K562 (cell line): ENCODE measurements around the gene HOXB3. TPM values are rescaled to one million over a fixed set of nuclear protein-coding genes. Genes with fewer than 3 reads are reported as not detected.

Experiments
- ATAC-seq: fragments of 200-7000 bp; cut with Tn5 transposase; 3 replicates; pipeline ENCODE4 v1.9.1; 2020; ENCODE audit warnings: moderate library complexity
- BruUV-seq: library from RNA; stranded (reverse); fragments of 400-500 nt; replicated peaks from 2 replicates; lab custom pipeline; 2021; lab: Mats Ljungman, UMichigan
- CTCF ChIA-PET: fragments of 300-600 bp; formaldehyde crosslinking; extraction: SDS; loops from one replicate; lab custom pipeline; 2021; ENCODE audit warnings: low intra/inter-chr PET ratio; lab: Yijun Ruan, JAX
- POLR2A ChIA-PET: fragments of 300-600, 350-650 bp; sonication (Branson Sonifier 250); formaldehyde crosslinking; extraction: SDS; loops from one replicate; lab custom pipeline; 2021; ENCODE audit warnings: antibody characterized with exemption, inconsistent platforms; lab: Yijun Ruan, JAX
- DNase-seq, 4 experiments: peaks; one replicate each; pipeline versions ENCODE4 v3.0.0 to v3.0.0-alpha.2; 2011 to 2018; ENCODE audit warnings: low spot score in 3 of 4, mixed read lengths in 3 of 4; ENCODE audit errors: extremely low read depth in 1 of 4
- FAIRE-seq: peaks from 2 replicates; lab custom pipeline; 2011; peaks lifted over from hg19 to GRCh38; lab: Jason Lieb, UNC
- H2AFZ ChIP-seq: 2 replicates; pipeline ENCODE4 v1.6.0; 2011; ENCODE audit warnings: low read depth, low read length, control low read depth, inconsistent platforms
- H3K27ac ChIP-seq: fragments of 200-600 bp; 3 replicates; pipeline ENCODE4 v1.8.0; 2011; ENCODE audit warnings: low read depth, mild to moderate bottlenecking, control low read depth, inconsistent platforms, low read length, moderate library complexity, mixed read lengths; ENCODE audit errors: extremely low read depth
- H3K27me3 ChIP-seq, 2 experiments: fragments of 300-600 bp in 1 of 2; 2 replicates in 1 of 2; 3 replicates in 1 of 2; pipeline versions ENCODE4 v1.6.0 to v1.8.0; 2011; ENCODE audit warnings: inconsistent platforms in 2 of 2, low read length in 2 of 2, mild to moderate bottlenecking in 1 of 2, mixed read lengths in 1 of 2, moderate library complexity in 1 of 2; ENCODE audit not compliant: control insufficient read depth in 2 of 2, insufficient read depth in 2 of 2
- H3K36me3 ChIP-seq: fragments of 300-600 bp; 3 replicates; pipeline ENCODE4 v1.8.0; 2011; ENCODE audit warnings: mild to moderate bottlenecking, low read length, inconsistent platforms; ENCODE audit not compliant: control insufficient read depth, insufficient read depth
- H3K4me1 ChIP-seq, 2 experiments: fragments of 200-600 bp in 1 of 2; replicated peaks in 1 of 2; 2 replicates in 1 of 2; 3 replicates in 1 of 2; pipeline versions ENCODE4 v1.5.1 to v1.8.0; 2011; ENCODE audit warnings: inconsistent platforms in 2 of 2, low read length in 2 of 2, mild to moderate bottlenecking in 1 of 2, mixed read lengths in 1 of 2, moderate library complexity in 1 of 2; ENCODE audit not compliant: control insufficient read depth in 2 of 2, insufficient read depth in 2 of 2
- H3K4me2 ChIP-seq: 2 replicates; pipeline ENCODE4 v1.6.1; 2011; ENCODE audit warnings: low read length, control low read depth, inconsistent platforms, mixed read lengths; ENCODE audit not compliant: insufficient read depth
- H3K4me3 ChIP-seq: fragments of 200-600 bp; sonication (generic), shearing (Covaris generic); 2 replicates; pipeline ENCODE4 v1.5.1; 2016; ENCODE audit warnings: control low read depth, inconsistent platforms
- H3K79me2 ChIP-seq: fragments of 200-600 bp; 3 replicates; pipeline ENCODE4 v1.8.0; 2011; ENCODE audit warnings: low read length, inconsistent platforms; ENCODE audit not compliant: control insufficient read depth, insufficient read depth
- H3K9ac ChIP-seq, 2 experiments: 2 replicates each; pipeline versions ENCODE4 v1.6.0 to v1.6.1; 2011; ENCODE audit warnings: low read depth in 2 of 2, low read length in 2 of 2, control low read depth in 1 of 2, inconsistent platforms in 1 of 2, mild to moderate bottlenecking in 1 of 2, mixed read lengths in 1 of 2; ENCODE audit not compliant: insufficient read depth in 1 of 2
- H3K9me1 ChIP-seq: one replicate; pipeline ENCODE4 v1.6.0; 2011; ENCODE audit warnings: inconsistent platforms, mild to moderate bottlenecking, low read length, moderate library complexity; ENCODE audit not compliant: control insufficient read depth, insufficient read depth
- H3K9me3 ChIP-seq: replicated peaks from 2 replicates; pipeline ENCODE4 v1.5.1; 2011; ENCODE audit warnings: low read depth, low read length, inconsistent platforms; ENCODE audit not compliant: control insufficient read depth, insufficient read depth
- H4K20me1 ChIP-seq: replicated peaks from 2 replicates; pipeline ENCODE4 v1.6.1; 2011; ENCODE audit warnings: low read length, inconsistent platforms, mixed read lengths; ENCODE audit not compliant: control insufficient read depth, insufficient read depth
- ELF4 ChIP-seq: fragments of 450-650 bp; formaldehyde crosslinking; IDR thresholded peaks from 2 replicates; pipeline ENCODE4 v1.4.0; 2022; ENCODE audit warnings: missing genetic modification characterization
- ETS2 ChIP-seq: IDR thresholded peaks from 2 replicates; pipeline ENCODE4 v1.6.1; 2016; ENCODE audit warnings: borderline replicate concordance, missing genetic modification characterization, mild to moderate bottlenecking, moderate library complexity, missing compliant biosample characterization; ENCODE audit not compliant: poor library complexity, severe bottlenecking
- HINFP ChIP-seq: fragments of 450-650 bp; conservative IDR thresholded peaks from 2 replicates; pipeline ENCODE4 v1.6.1; 2016; ENCODE audit warnings: missing genetic modification characterization, low read depth, mild to moderate bottlenecking, control low read depth, missing compliant biosample characterization
- POLR2A ChIP-seq: fragments of 450-650 bp; conservative IDR thresholded peaks from 2 replicates; pipeline ENCODE4 v1.6.1; 2016
- PTTG1 ChIP-seq: fragments of 450-650 bp; IDR thresholded peaks from 2 replicates; pipeline ENCODE4 v1.6.1; 2016; ENCODE audit warnings: low read depth, mild to moderate bottlenecking, missing genetic modification characterization, missing compliant biosample characterization
- RAD21 ChIP-seq, 2 experiments: fragments of 250-450 bp in 1 of 2; fragments of 450-650 bp in 1 of 2; sonication (Bioruptor Pico) in 1 of 2; formaldehyde crosslinking in 1 of 2; IDR thresholded peaks in 1 of 2; conservative IDR thresholded peaks in 1 of 2; 2 replicates each; pipeline versions ENCODE4 v1.4.0 to v1.8.0; 2020 to 2022; ENCODE audit warnings: mild to moderate bottlenecking in 2 of 2, moderate library complexity in 1 of 2
- RB1 ChIP-seq: fragments of 450-650 bp; IDR thresholded peaks from 2 replicates; pipeline ENCODE4 v1.6.1; 2017; ENCODE audit warnings: low read depth, mild to moderate bottlenecking
- SIN3A ChIP-seq, 2 experiments: fragments of 150-350 bp in 1 of 2; IDR thresholded peaks; 2 replicates each; pipeline ENCODE4 v1.6.1; 2011 to 2016; ENCODE audit warnings: borderline replicate concordance in 2 of 2, low read depth in 2 of 2, low read length in 2 of 2, mild to moderate bottlenecking in 2 of 2, moderate library complexity in 2 of 2; ENCODE audit not compliant: control insufficient read depth in 1 of 2
- SRSF3 ChIP-seq: fragments of 200-400 bp; formaldehyde crosslinking; IDR thresholded peaks from 2 replicates; pipeline ENCODE4 v1.6.1; 2016; ENCODE audit warnings: mild to moderate bottlenecking, low read length, moderate library complexity; ENCODE audit not compliant: insufficient read depth
- ZBTB17 ChIP-seq: fragments of 450-650 bp; formaldehyde crosslinking; IDR thresholded peaks from 2 replicates; pipeline ENCODE4 v1.4.0; 2020; ENCODE audit warnings: mild to moderate bottlenecking
- ZNF133 ChIP-seq: fragments of 250-450 bp; sonication (Bioruptor Pico); IDR thresholded peaks from 2 replicates; pipeline ENCODE4 v1.4.0; 2020; ENCODE audit warnings: mild to moderate bottlenecking
- ZNF165 ChIP-seq: fragments of 250-450 bp; sonication (Bioruptor Pico); IDR thresholded peaks from 2 replicates; pipeline ENCODE4 v1.4.0; 2020; ENCODE audit warnings: borderline replicate concordance
- ZNF778 ChIP-seq: fragments of 450-650 bp; formaldehyde crosslinking; IDR thresholded peaks from 2 replicates; pipeline ENCODE4 v1.4.0; 2020; ENCODE audit warnings: mild to moderate bottlenecking, moderate library complexity
- WGBS: fragments of 100-300 bp; shearing (Covaris generic); methylation state at CpG from one replicate; pipeline ENCODE4 v1.1.6; 2016; ENCODE audit warnings: low coverage, mixed read lengths; ENCODE audit not compliant: insufficient coverage; ENCODE audit errors: missing lambda C conversion rate; 5-methylcytosine and 5-hydroxymethylcytosine counted together
- in situ Hi-C: fragments of 300-500 bp; cut with MboI; formaldehyde crosslinking; loops from 4 replicates; pipeline ENCODE4 v1.15.0; 2018; ENCODE audit warnings: inconsistent platforms, mixed read lengths
- intact Hi-C: fragments of 100-400 bp; cut with micrococcal nuclease; formaldehyde crosslinking; loops from 2 replicates; pipeline ENCODE4 v1.14.2; 2022
- polyA plus RNA-seq, 8 experiments: library from polyadenylated mRNA; depleted of rRNA in 4 of 8; stranded (reverse) in 5 of 8; unstranded in 3 of 8; fragments of >200 nt; fragmentation: Nextera tagmentation in 2 of 8; fragmentation: Illumina TruSeq in 1 of 8; extraction: Ambion mirVana in 2 of 8; extraction: Trizol in 1 of 8; gene quantifications; 2 replicates each; pipeline versions ENCODE4 v1.2.1 to v1.2.3, GENCODE V29; 2011 to 2014; ENCODE audit warnings: inconsistent platforms in 1 of 8, missing spikeins in 1 of 8
- total RNA-seq, 7 experiments: library from RNA; depleted of rRNA in 6 of 7; stranded (reverse); fragments of >200 nt in 6 of 7; fragmentation: Illumina TruSeq in 2 of 7; extraction: Trizol in 2 of 7; gene quantifications; 2 replicates each; pipeline versions ENCODE4 v1.2.1 to v1.2.3, GENCODE V29; 2011 to 2021; ENCODE audit warnings: low replicate concordance in 1 of 7
- TF ChIP-seq, protein P1 (sequence below): fragments of 450-650 bp; formaldehyde crosslinking; IDR thresholded peaks from 2 replicates; pipeline ENCODE4 v1.4.0; 2020; ENCODE audit warnings: mild to moderate bottlenecking
- TF ChIP-seq, protein P2 (sequence below): fragments of 250-450 bp; sonication (Bioruptor Pico); IDR thresholded peaks from 2 replicates; pipeline ENCODE4 v1.5.0; 2020; ENCODE audit warnings: mild to moderate bottlenecking
- TF ChIP-seq, protein P3 (sequence below): fragments of 450-650 bp; IDR thresholded peaks from 2 replicates; pipeline ENCODE4 v1.7.0; 2016; ENCODE audit warnings: borderline replicate concordance

Gene HOXB3
- total and polyA plus RNA-seq, 9 of the 15 experiments (the other 6 are each of a cell fraction or from before 2014, with no cell fraction given) = 2.4 to 41.3 (median 20.2) TPM

GRCh38 chr17:48612854-48613691 is 23.0 kb upstream of the HOXB3 start:
- Histone ChIP-seq H4K20me1 (no peaks in the 10 kb centered on the region), H2AFZ (no peak overlapping the region), H3K4me3 (no peak overlapping the region), H3K36me3 (peaks cover 8% of the 10 kb centered on the region; the same call in 1 of the 3 replicates), H3K79me2 (peaks cover 38% of the 10 kb centered on the region), H3K27ac (no peak overlapping the region), H3K9ac (no peak overlapping the region), H3K9me1 (no peaks in the 10 kb centered on the region), H3K27me3 (no peaks in the 10 kb centered on the region), H3K4me1 (peaks cover 21 to 49% of the 10 kb centered on the region in 2 experiments), H3K4me2 (no peak overlapping the region), H3K9me3 (no peaks in the 10 kb centered on the region)
- BruUV-seq = no TSS peak
- DNase-seq = no peak
- POLR2A ChIA-PET = no interaction called here
- intact Hi-C loops (no loop called here), in situ Hi-C loops (no loop called here)
- FAIRE-seq = no peak
- WGBS = 95% methylated on average over 26 of the region's 67 CpGs
- CTCF ChIA-PET = interaction anchor here (0.6 kb wide), 1 partner anchor 600 kb away, joined by 3 read pairs; no protein-coding TSS in a partner anchor
- ATAC-seq = no peak
- TF ChIP-seq PTTG1 (tag) (no peak), ZBTB17 (no peak), ZNF165 (no peak), HINFP (no peak), RAD21 (CRISPR knock-in tag; conservative IDR thresholded peaks at IDR 0.05 in 1 of 2, IDR thresholded peaks at IDR 0.05 in 1 of 2) (no peak), SIN3A (IDR thresholded peaks at IDR 0.05; ENCODE audit: borderline replicate concordance in 2 of 2, control insufficient read depth in 1 of 2, low read depth in 2 of 2, low read length in 2 of 2) (no peak), SRSF3 (no peak), ZNF133 (CRISPR knock-in tag) (no peak), ELF4 (CRISPR knock-in tag) (no peak), POLR2A (no peak), ETS2 (no peak), ZNF778 (no peak), RB1 (no peak)
- TF ChIP-seq, protein P1, sequence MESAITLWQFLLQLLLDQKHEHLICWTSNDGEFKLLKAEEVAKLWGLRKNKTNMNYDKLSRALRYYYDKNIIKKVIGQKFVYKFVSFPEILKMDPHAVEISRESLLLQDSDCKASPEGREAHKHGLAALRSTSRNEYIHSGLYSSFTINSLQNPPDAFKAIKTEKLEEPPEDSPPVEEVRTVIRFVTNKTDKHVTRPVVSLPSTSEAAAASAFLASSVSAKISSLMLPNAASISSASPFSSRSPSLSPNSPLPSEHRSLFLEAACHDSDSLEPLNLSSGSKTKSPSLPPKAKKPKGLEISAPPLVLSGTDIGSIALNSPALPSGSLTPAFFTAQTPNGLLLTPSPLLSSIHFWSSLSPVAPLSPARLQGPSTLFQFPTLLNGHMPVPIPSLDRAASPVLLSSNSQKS (CRISPR knock-in tag) = no peak
- TF ChIP-seq, protein P2, sequence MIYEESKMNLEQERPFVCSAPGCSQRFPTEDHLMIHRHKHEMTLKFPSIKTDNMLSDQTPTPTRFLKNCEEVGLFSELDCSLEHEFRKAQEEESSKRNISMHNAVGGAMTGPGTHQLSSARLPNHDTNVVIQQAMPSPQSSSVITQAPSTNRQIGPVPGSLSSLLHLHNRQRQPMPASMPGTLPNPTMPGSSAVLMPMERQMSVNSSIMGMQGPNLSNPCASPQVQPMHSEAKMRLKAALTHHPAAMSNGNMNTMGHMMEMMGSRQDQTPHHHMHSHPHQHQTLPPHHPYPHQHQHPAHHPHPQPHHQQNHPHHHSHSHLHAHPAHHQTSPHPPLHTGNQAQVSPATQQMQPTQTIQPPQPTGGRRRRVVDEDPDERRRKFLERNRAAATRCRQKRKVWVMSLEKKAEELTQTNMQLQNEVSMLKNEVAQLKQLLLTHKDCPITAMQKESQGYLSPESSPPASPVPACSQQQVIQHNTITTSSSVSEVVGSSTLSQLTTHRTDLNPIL (CRISPR knock-in tag) = no peak
- TF ChIP-seq, protein P3, sequence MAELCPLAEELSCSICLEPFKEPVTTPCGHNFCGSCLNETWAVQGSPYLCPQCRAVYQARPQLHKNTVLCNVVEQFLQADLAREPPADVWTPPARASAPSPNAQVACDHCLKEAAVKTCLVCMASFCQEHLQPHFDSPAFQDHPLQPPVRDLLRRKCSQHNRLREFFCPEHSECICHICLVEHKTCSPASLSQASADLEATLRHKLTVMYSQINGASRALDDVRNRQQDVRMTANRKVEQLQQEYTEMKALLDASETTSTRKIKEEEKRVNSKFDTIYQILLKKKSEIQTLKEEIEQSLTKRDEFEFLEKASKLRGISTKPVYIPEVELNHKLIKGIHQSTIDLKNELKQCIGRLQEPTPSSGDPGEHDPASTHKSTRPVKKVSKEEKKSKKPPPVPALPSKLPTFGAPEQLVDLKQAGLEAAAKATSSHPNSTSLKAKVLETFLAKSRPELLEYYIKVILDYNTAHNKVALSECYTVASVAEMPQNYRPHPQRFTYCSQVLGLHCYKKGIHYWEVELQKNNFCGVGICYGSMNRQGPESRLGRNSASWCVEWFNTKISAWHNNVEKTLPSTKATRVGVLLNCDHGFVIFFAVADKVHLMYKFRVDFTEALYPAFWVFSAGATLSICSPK = no peak
